IPS DF 6.9 (cell line): ENCODE data around the gene TNFRSF19.
"Not testable (repeated sequence)": the region's sequence is repeated elsewhere in the genome, so short reads cannot be mapped to it uniquely, and the experiment has no call there.

ENCODE experiments used
- DNase-seq: peaks from one replicate; pipeline ENCODE4 v3.0.0-alpha.2; 2013; ENCODE audit warnings: low read depth, low spot score
- H3K27ac ChIP-seq: one replicate; pipeline ENCODE4 v1.5.1; 2013; ENCODE audit warnings: low read length, control low read depth
- H3K27me3 ChIP-seq: 2 replicates; pipeline ENCODE4 v1.6.1; 2013; ENCODE audit warnings: mild to moderate bottlenecking, low read length; ENCODE audit not compliant: control insufficient read depth, insufficient read depth
- H3K36me3 ChIP-seq: 2 replicates; pipeline ENCODE4 v1.6.1; 2013; ENCODE audit warnings: low read length; ENCODE audit not compliant: control insufficient read depth, insufficient read depth
- H3K4me1 ChIP-seq: 2 replicates; pipeline ENCODE4 v1.6.1; 2013; ENCODE audit warnings: low read length; ENCODE audit not compliant: control insufficient read depth, insufficient read depth
- H3K4me3 ChIP-seq: 2 replicates; pipeline ENCODE4 v1.5.1; 2013; ENCODE audit warnings: mild to moderate bottlenecking, low read length
- H3K9me3 ChIP-seq: 2 replicates; pipeline ENCODE4 v1.6.1; 2013; ENCODE audit warnings: low read length, inconsistent platforms; ENCODE audit not compliant: control insufficient read depth, insufficient read depth
- WGBS: extraction: QIAGEN DNeasy Blood & Tissue Kit; methylation state at CpG from one replicate; pipeline ENCODE4 v1.1.7; 2013; ENCODE audit warnings: mixed read lengths, missing lambda C conversion rate; ENCODE audit not compliant: insufficient read length, insufficient coverage; 5-methylcytosine and 5-hydroxymethylcytosine counted together

The TNFRSF19 gene

DNA sequence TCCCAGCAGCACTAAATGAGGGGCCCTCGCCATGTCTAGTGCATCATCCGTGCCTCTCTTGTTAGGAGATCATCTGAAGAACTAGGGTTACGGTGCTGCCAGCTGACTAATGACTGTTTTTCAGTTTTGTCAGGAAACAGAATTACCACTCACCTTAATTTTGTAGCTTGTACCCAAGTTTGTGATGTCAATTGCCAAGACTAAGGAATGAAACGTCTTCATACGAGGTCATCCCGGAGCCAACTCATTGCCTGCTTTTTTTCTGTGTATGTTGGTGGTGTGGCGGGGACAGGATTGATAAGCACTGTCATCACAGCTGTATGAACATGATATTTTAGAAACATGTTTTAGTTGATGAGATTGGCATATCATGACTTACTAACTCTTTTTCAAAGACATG is 100.6 kb downstream of the TNFRSF19 start:
- no CpG with 5 or more reads among the region's 7 CpGs for WGBS

GRCh38 chr13:23671377-23671776 is 101.2 kb downstream of the TNFRSF19 start:
- Histone ChIP-seq H3K4me3 (no peak overlapping the region), H3K36me3 (no peaks in the 10 kb centered on the region), H3K27ac (no peak overlapping the region), H3K9me3 (no peaks in the 10 kb centered on the region; the same call in 1 of the 2 replicates), H3K27me3 (no peaks in the 10 kb centered on the region), H3K4me1 (0 out of 2 replicates have a peak, but pooled peaks cover 2% of the 10 kb centered on the region)
- no CpG with 5 or more reads among the region's 2 CpGs for WGBS
- DNase-seq = no peak

More for the DNA sequence above, 100.6 kb downstream of the TNFRSF19 start:
- Histone ChIP-seq H3K9me3 (no peaks in the 10 kb centered on the region; the same call in 1 of the 2 replicates), H3K4me3 (no peak overlapping the region), H3K4me1 (0 out of 2 replicates have a peak, but pooled peaks cover 2% of the 10 kb centered on the region), H3K27me3 (no peaks in the 10 kb centered on the region), H3K36me3 (no peaks in the 10 kb centered on the region), H3K27ac (no peak overlapping the region)
- DNase-seq = no peak

DNA sequence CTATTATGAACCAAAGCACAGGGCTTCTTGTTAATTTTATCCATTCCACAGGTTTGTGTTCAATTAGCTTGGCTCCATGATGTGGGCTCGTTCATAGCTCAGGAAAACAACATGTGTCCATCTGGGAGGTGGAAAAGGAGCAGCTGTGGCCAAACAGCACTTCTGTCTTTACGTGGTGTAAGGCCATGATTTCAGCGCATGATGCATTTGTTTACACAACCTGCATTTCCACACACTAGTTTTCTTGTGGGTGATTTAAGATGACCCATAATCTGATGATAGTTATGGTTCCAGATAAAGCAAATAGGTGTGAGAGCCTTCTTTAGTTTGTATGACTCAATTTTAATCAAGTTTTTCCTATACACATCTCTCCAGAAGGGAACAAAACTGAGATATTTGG is 101.7 kb downstream of the TNFRSF19 start:
- no CpG with 5 or more reads among the region's 3 CpGs for WGBS
- H3K4me3 ChIP-seq = no peak overlapping the region
- 0 out of 2 replicates have a peak, but pooled peaks cover 2% of the 10 kb centered on the region for H3K4me1 ChIP-seq
- H3K9me3 ChIP-seq = no peaks in the 10 kb centered on the region; the same call in 1 of the 2 replicates
- no peaks in the 10 kb centered on the region for H3K36me3 ChIP-seq
- DNase-seq = no peak
- H3K27ac ChIP-seq = no peak overlapping the region
- H3K27me3 ChIP-seq = no peaks in the 10 kb centered on the region

DNA sequence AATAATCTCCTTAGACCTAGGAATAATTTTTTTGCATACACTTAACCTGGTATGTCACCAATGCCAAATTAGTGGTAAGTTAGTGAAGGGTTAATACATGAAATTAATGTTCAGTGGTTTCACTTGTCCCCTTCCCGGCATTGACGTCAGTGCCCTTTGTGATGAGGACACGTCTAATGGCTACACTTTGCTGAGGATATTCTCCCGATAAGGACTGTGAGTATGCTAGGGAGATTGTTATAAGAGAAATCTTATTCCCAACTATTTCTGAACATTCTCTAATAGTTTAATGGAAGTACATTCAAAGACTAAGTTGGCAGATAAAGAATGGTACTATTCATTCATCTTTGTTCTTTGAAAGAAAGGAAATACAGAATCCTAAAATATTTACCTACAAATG is 102.4 kb downstream of the TNFRSF19 start:
- Histone ChIP-seq H3K4me1 (0 out of 2 replicates have a peak, but pooled peaks cover 2% of the 10 kb centered on the region), H3K27me3 (no peaks in the 10 kb centered on the region), H3K9me3 (no peaks in the 10 kb centered on the region; the same call in 1 of the 2 replicates), H3K36me3 (no peaks in the 10 kb centered on the region), H3K4me3 (no peak overlapping the region), H3K27ac (no peak overlapping the region)
- DNase-seq = no peak
- no CpG with 5 or more reads among the region's 4 CpGs for WGBS

- no CpG with 5 or more reads among the region's 4 CpGs for WGBS
- no peak overlapping the region for H3K4me3 ChIP-seq
- H3K27ac ChIP-seq = no peak overlapping the region
- no peaks in the 10 kb centered on the region for H3K27me3 ChIP-seq
- H3K4me1 ChIP-seq = 0 out of 2 replicates have a peak, but pooled peaks cover 2% of the 10 kb centered on the region
- DNase-seq = no peak
- H3K36me3 ChIP-seq = peaks cover 4% of the 10 kb centered on the region; the same call in 1 of the 2 replicates
- H3K9me3 ChIP-seq = peaks cover 2% of the 10 kb centered on the region
Observed at GRCh38 chr13:23673354-23673753, 103.1 kb downstream of the TNFRSF19 start.

GRCh38 chr13:23673867-23674605 is 103.8 kb downstream of the TNFRSF19 start:
- Histone ChIP-seq H3K36me3 (peaks cover 4% of the 10 kb centered on the region; the same call in 1 of the 2 replicates), H3K4me3 (no peak overlapping the region), H3K4me1 (0 out of 2 replicates have a peak, but pooled peaks cover 2% of the 10 kb centered on the region), H3K27me3 (no peaks in the 10 kb centered on the region), H3K9me3 (peaks cover 2% of the 10 kb centered on the region; the same call in 1 of the 2 replicates), H3K27ac (no peak overlapping the region)
- DNase-seq = no peak
- no CpG with 5 or more reads among the region's 8 CpGs for WGBS

DNA sequence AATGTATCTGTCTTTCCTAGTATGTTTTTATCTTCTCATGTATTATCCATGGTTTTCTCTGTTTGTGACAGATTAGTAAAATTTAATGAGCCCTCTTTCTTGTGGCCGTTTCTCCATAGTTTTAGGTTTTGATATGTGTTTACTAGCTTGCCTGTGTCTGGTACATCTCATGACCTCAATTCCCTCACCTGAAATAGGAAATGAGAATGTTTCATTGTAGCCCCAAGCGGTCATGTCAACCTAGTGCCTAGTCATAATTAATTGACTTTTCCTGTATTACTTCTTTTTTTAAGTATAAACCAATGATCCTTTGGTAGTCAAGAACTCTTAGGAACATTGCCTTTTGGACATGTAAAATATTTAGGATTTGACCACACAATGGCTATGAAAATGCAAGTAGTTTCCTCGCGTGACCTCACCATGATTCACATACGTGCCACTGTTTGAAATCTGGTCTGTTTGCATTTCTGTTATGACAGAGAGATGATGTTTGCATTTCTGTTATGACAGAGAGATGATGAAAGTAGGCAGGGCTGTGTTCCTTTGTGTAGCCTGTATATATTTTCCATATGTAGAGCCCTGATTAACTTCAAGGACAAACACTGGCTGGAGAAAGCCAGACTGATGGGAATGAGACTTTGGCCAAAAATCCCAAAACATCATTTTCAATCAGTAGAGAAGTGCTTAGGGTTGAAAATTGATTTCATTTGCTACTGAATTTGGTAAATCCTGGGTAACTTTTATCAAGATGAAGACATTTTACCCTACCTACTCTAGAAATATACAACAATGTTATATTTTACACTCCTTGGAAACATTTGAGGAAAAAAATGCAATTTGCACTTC is 104.8 kb downstream of the TNFRSF19 start:
- Histone ChIP-seq H3K27ac (no peak overlapping the region), H3K36me3 (peaks cover 4% of the 10 kb centered on the region; the same call in 1 of the 2 replicates), H3K9me3 (peaks cover 2% of the 10 kb centered on the region; the same call in 1 of the 2 replicates), H3K27me3 (no peaks in the 10 kb centered on the region), H3K4me1 (0 out of 2 replicates have a peak, but pooled peaks cover 2% of the 10 kb centered on the region), H3K4me3 (no peak overlapping the region)
- no peak for DNase-seq
- no CpG with 5 or more reads among the region's 5 CpGs for WGBS

DNA sequence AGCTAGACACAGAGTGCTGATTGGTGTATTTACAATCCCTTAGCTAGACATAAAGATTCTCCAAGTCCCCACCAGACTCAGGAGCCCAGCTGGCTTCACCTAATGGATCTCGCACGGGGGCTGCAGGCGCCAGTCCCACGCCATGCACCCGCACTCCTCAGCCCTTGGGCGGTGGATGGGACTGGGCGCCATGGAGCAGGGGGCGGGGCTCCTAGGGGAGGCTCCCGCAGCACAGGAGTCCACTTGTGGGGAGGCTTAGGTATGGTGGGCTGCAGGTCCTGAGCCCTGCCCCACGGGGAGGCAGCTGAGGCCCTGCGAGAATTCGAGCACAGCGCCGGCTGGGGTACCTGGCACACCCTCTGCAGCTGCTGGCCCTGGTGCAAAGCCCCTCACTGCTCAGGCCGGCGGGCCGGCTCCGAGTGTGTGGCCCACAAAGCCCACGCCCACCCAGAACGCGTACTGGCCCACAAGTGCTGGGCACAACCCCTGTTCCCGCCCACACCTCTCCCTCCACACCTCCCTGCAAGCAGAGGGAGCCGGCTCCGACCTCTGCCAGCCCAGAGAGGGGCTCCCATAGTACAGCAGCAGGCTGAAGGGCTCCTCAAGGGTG is 107.6 kb downstream of the TNFRSF19 start:
- H3K4me3 ChIP-seq, H3K9me3 ChIP-seq, H3K36me3 ChIP-seq, H3K4me1 ChIP-seq, H3K27ac ChIP-seq, DNase-seq, H3K27me3 ChIP-seq: not testable (repeated sequence)
- WGBS = no CpG with 5 or more reads among the region's 24 CpGs

DNA sequence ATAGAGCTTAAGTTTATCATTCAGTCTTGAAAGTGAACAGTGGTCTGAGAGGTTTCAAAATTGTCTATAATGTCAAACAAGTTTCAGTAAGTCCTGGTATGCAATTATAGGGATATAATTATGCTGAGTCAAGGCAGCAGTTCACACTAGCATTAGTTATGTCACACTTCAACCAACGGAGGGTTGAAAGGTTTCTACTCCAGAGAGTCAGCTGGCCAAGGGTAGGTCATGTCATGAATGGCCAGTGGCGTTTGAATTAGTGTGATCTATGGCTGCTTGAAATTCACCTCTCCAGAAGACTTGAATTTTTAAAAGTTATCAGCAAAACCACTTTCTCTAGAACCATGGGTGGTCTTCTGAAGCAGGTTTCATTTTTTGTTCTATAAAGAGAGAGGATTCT is 108.6 kb downstream of the TNFRSF19 start:
- Histone ChIP-seq H3K36me3 (peaks cover 4% of the 10 kb centered on the region; the same call in 1 of the 2 replicates), H3K4me1 (0 out of 2 replicates have a peak, but pooled peaks cover 2% of the 10 kb centered on the region), H3K27ac (no peak overlapping the region), H3K27me3 (no peaks in the 10 kb centered on the region; the same call in 1 of the 2 replicates), H3K4me3 (no peak overlapping the region), H3K9me3 (peaks cover 2% of the 10 kb centered on the region; the same call in 1 of the 2 replicates)
- no peak for DNase-seq
- WGBS = no CpG with 5 or more reads among the region's 2 CpGs

DNA sequence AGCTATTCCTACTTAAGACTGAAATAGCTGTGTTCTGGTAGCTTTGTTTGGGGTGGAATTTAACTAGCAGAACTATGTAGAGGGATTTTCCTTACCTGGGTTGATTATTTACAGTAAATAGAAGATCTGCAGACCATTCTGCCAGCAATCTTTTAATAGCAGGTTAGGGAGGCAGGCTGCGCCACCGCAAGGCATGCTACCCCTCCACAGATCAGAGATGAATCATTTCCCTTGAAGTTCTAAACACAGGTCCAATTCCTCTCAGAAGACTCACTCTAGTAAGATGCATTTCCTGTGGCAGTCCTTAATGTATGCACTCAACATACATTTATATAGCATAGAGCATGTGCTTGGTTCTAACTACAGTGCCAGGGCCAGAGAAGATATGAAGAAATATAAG is 109.0 kb downstream of the TNFRSF19 start:
- no peaks in the 10 kb centered on the region; the same call in 1 of the 2 replicates for H3K27me3 ChIP-seq
- 0 out of 2 replicates have a peak, but pooled peaks cover under 1% of the 10 kb centered on the region for H3K4me1 ChIP-seq
- H3K4me3 ChIP-seq = no peak overlapping the region
- no peak overlapping the region for H3K27ac ChIP-seq
- DNase-seq = no peak
- H3K36me3 ChIP-seq = peaks cover 4% of the 10 kb centered on the region; the same call in 1 of the 2 replicates
- peaks cover 2% of the 10 kb centered on the region; the same call in 1 of the 2 replicates for H3K9me3 ChIP-seq
- WGBS = no CpG with 5 or more reads among the region's 2 CpGs
